GM12892 (cell line): ENCODE measurements around the gene BCL11B.

Source experiments
- POLR2A ChIP-seq: IDR thresholded peaks from 2 replicates; pipeline ENCODE4 v1.6.1; 2011; ENCODE audit warnings: low read depth, low read length, control low read depth
- POLR2AphosphoS5 ChIP-seq: IDR thresholded peaks from 2 replicates; pipeline ENCODE4 v1.6.1; 2011; ENCODE audit warnings: low read depth, low read length, control low read depth
- TAF1 ChIP-seq: IDR thresholded peaks from 2 replicates; pipeline ENCODE4 v1.6.1; 2011; ENCODE audit warnings: low read depth, mild to moderate bottlenecking, control low read depth, low read length, borderline replicate concordance

DNA sequence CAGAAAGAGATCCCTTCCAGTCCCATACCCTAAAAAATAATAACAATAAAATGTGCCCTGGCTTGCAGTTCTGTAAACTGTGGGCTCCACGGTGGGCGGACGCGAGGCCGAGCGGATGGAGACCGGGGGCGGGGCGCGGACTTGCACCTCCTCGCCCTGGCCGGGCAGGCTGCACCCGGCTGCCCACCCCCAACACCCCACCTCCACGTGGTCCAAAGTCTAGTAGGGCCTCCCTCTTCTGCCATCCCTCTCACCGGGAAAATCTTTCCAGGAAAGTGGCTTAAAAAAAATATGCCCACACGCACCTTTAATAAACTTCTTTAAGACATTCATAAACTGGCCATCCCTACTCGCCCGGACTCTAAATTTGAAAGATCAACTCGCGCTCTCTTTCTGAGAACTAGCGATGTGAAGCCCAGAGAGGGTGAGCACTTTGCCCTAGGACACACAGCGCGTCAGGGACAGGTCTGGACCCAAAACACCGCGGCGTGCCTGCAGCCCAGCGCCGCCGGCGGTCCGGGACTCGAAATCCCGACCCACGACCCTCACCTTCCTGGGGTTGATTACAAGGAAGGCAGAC, 1.9 kb upstream of the BCL11B start:
- TF ChIP-seq POLR2A (no peak), POLR2AphosphoS5 (no peak), TAF1 (no peak)
